B cell (primary cell): ENCODE data around the gene EPB41L4A. TPM values are rescaled to one million over a fixed set of nuclear protein-coding genes. Genes with fewer than 3 reads are reported as not detected.

Experiments
- ATAC-seq: fragments of 200-7000 bp; cut with Tn5 transposase; one replicate; pipeline ENCODE4 v1.10.0; 2021; ENCODE audit warnings: low read depth, mild to moderate bottlenecking, moderate number of reproducible peaks, moderate library complexity
- CTCF ChIA-PET: fragments of 350-600 bp; sonication (Branson Sonifier 250); formaldehyde crosslinking; loops from one replicate; lab custom pipeline; 2021; ENCODE audit warnings: antibody characterized with exemption, inconsistent platforms; lab: Charles Lee
- POLR2A ChIA-PET: fragments of 350-600 bp; sonication (Branson Sonifier 250); formaldehyde crosslinking; loops from one replicate; lab custom pipeline; 2021; ENCODE audit warnings: antibody characterized with exemption; lab: Charles Lee
- DNase-seq: peaks from one replicate; pipeline ENCODE4 v3.0.0; 2013
- H2AFZ ChIP-seq: 2 replicates; pipeline ENCODE4 v1.6.1; 2012; ENCODE audit warnings: mild to moderate bottlenecking, low read depth, low read length; ENCODE audit not compliant: insufficient read depth, poor library complexity, severe bottlenecking
- H3K27ac ChIP-seq, 2 donors: 1 replicate in 1 of 2; 2 replicates in 1 of 2; pipeline ENCODE4 v1.5.1; 2012 to 2013; ENCODE audit warnings: low read length in 2 of 2, mild to moderate bottlenecking in 2 of 2, moderate library complexity in 1 of 2
- H3K27me3 ChIP-seq, 4 experiments: fragments of 200-600 bp in 1 of 4; sonication (generic) in 1 of 4; replicated peaks in 1 of 4; 1 replicate in 2 of 4; 2 replicates in 2 of 4; pipeline versions ENCODE4 v1.6.1 to v1.7.0; 2013 to 2016; ENCODE audit warnings: low read length in 3 of 4, mild to moderate bottlenecking in 2 of 4, mixed read lengths in 1 of 4, moderate library complexity in 1 of 4; ENCODE audit not compliant: insufficient read depth in 4 of 4, control insufficient read depth in 3 of 4; ENCODE audit errors: control extremely low read depth in 1 of 4
- H3K36me3 ChIP-seq, 2 experiments: replicated peaks in 1 of 2; 1 replicate in 1 of 2; 2 replicates in 1 of 2; pipeline versions ENCODE4 v1.6.1 to v1.7.1; 2013; ENCODE audit warnings: low read length in 1 of 2; ENCODE audit not compliant: insufficient read depth in 2 of 2, control insufficient read depth in 1 of 2; ENCODE audit errors: control extremely low read depth in 1 of 2, extremely low read depth in 1 of 2
- H3K4me1 ChIP-seq, 2 donors: fragments of 200-600 bp in 1 of 2; sonication (generic) in 1 of 2; 1 replicate in 1 of 2; 2 replicates in 1 of 2; pipeline versions ENCODE4 v1.5.1 to v1.6.1; 2013 to 2017; ENCODE audit warnings: low read length in 2 of 2; ENCODE audit not compliant: control insufficient read depth in 2 of 2, insufficient read depth in 2 of 2
- H3K4me2 ChIP-seq: replicated peaks from 2 replicates; pipeline ENCODE3; 2012; ENCODE audit warnings: mild to moderate bottlenecking, low read depth, low read length; ENCODE audit not compliant: poor library complexity, severe bottlenecking
- H3K4me3 ChIP-seq, 5 experiments: fragments of 200-600 bp in 1 of 5; sonication (generic) in 1 of 5; 1 replicate in 3 of 5; 2 replicates in 2 of 5; pipeline versions ENCODE4 v1.5.1 to v1.7.0; 2011 to 2016; ENCODE audit warnings: low read length in 4 of 5, mild to moderate bottlenecking in 4 of 5, low read depth in 2 of 5, control low read depth in 1 of 5, moderate library complexity in 1 of 5; ENCODE audit not compliant: insufficient read depth in 1 of 5; ENCODE audit errors: control extremely low read depth in 1 of 5, extremely low read depth in 1 of 5
- H3K79me2 ChIP-seq: fragments of 200-600 bp; sonication (generic); one replicate; pipeline ENCODE4 v1.6.0; 2016; ENCODE audit warnings: low read length; ENCODE audit not compliant: control insufficient read depth, insufficient read depth
- H3K9ac ChIP-seq: fragments of 200-600 bp; sonication (generic); 2 replicates; pipeline ENCODE4 v1.6.1; 2017; ENCODE audit warnings: mild to moderate bottlenecking, low read length, moderate library complexity
- H3K9me3 ChIP-seq, 3 donors: one replicate each; pipeline versions ENCODE4 v1.6.1 to v1.7.1; 2013; ENCODE audit warnings: low read length in 2 of 3; ENCODE audit not compliant: control insufficient read depth in 2 of 3, insufficient read depth in 1 of 3; ENCODE audit errors: control extremely low read depth in 1 of 3
- H4K20me1 ChIP-seq: 2 replicates; pipeline ENCODE4 v1.6.0; 2012; ENCODE audit warnings: mild to moderate bottlenecking, low read length; ENCODE audit not compliant: insufficient read depth, control insufficient read depth, poor library complexity, severe bottlenecking
- H3K27ac Mint-ChIP-seq: one replicate; pipeline ENCODE4 v1.8.0; 2021; ENCODE audit warnings: mixed read lengths
- H3K27me3 Mint-ChIP-seq: one replicate; pipeline ENCODE4 v1.8.0; 2021; ENCODE audit warnings: mixed read lengths
- H3K4me1 Mint-ChIP-seq: one replicate; pipeline ENCODE4 v1.8.0; 2021; ENCODE audit warnings: mixed read lengths
- H3K4me3 Mint-ChIP-seq: one replicate; pipeline ENCODE4 v1.8.0; 2021; ENCODE audit warnings: mixed read lengths
- H3K9me3 Mint-ChIP-seq: one replicate; pipeline ENCODE4 v1.8.0; 2022; ENCODE audit warnings: mixed read lengths; ENCODE audit not compliant: insufficient read depth
- CTCF ChIP-seq: fragments of 200-600 bp; IDR thresholded peaks from one replicate; pipeline ENCODE4 v1.8.0; 2022; ENCODE audit warnings: antibody characterized with exemption, mild to moderate bottlenecking
- EZH2 ChIP-seq: IDR thresholded peaks from 2 replicates; pipeline ENCODE4 v1.6.1; 2012; ENCODE audit warnings: borderline replicate concordance, low read depth, mild to moderate bottlenecking, moderate library complexity, low read length; ENCODE audit not compliant: insufficient read depth, poor library complexity, severe bottlenecking
- WGBS: methylation state at CpG from one replicate; pipeline ENCODE4 v1.1.5; 2013; ENCODE audit warnings: missing lambda C conversion rate; ENCODE audit not compliant: insufficient coverage; 5-methylcytosine and 5-hydroxymethylcytosine counted together
- intact Hi-C: fragments of 100-400 bp; cut with micrococcal nuclease; formaldehyde crosslinking; loops from one replicate; pipeline ENCODE4 v1.10.0; 2022
- polyA plus RNA-seq: library from polyadenylated mRNA; depleted of rRNA; stranded (reverse); fragments of >200 nt; gene quantifications from 2 replicates; pipeline ENCODE4 v1.2.3, GENCODE V29; 2012
- total RNA-seq, 2 donors: library from RNA; stranded (reverse); fragments of 120-200 nt in 1 of 2; gene quantifications; 1 replicate in 1 of 2; 2 replicates in 1 of 2; pipeline versions ENCODE4 v1.2.3 to v1.2.4, GENCODE V29; 2013 to 2022

The EPB41L4A gene
- total and polyA plus RNA-seq, 2 donors (not counting 1 experiment from before 2014, with no cell fraction given) = 1.8 to 12.9 TPM

GRCh38 chr5:112165897-112166737 lies 253.0 kb downstream of the EPB41L4A start:
- ATAC-seq = no peak
- Histone ChIP-seq H3K27me3 (no peaks in the 10 kb centered on the region), H3K9ac (no peak overlapping the region), H3K79me2 (peaks cover 6% of the 10 kb centered on the region), H3K4me1 (peaks cover 9 to 17% of the 10 kb centered on the region in 2 donors), H3K4me2 (no peak overlapping the region), H4K20me1 (peaks cover 14% of the 10 kb centered on the region), H3K4me3 (no peak overlapping the region), H3K27ac (no peak overlapping the region), H3K9me3 (no peaks in the 10 kb centered on the region), H2AFZ (no peak overlapping the region), H3K36me3 (peaks cover 13 to 41% of the 10 kb centered on the region in 2 experiments)
- Mint-ChIP-seq H3K4me3 (no peak overlapping the region), H3K27me3 (no peaks in the 10 kb centered on the region), H3K9me3 (no peaks in the 10 kb centered on the region), H3K4me1 (peaks cover 18% of the 10 kb centered on the region), H3K27ac (no peak overlapping the region)
- ChIA-PET POLR2A (no interaction called here), CTCF (interaction anchor here (0.8 to 2.1 kb wide), 4 partner anchors 10 to 364 kb away, joined by 3 to 15 read pairs (median 6); no protein-coding TSS in a partner anchor)
- intact Hi-C loops = loop anchor here (10.0 kb wide), 1 partner anchor 809 kb away; the partner anchor contains the start of gene DCP2
- no peak for TF ChIP-seq EZH2
- no peak for TF ChIP-seq CTCF
- 94% methylated on average over 2 of the region's 3 CpGs for WGBS
- no peak for DNase-seq

GRCh38 chr5:112165399-112165798 lies 253.7 kb downstream of the EPB41L4A start:
- POLR2A ChIA-PET = no interaction called here
- TF ChIP-seq CTCF (no peak), EZH2 (no peak)
- peaks cover 11 to 17% of the 10 kb centered on the region in 2 donors for H3K4me1 ChIP-seq
- H3K9ac ChIP-seq = no peak overlapping the region
- no peak overlapping the region for H3K27ac ChIP-seq
- 63% methylated on average over 2 of the region's 3 CpGs for WGBS
- Mint-ChIP-seq H3K4me3 (no peak overlapping the region), H3K27me3 (no peaks in the 10 kb centered on the region), H3K9me3 (no peaks in the 10 kb centered on the region), H3K27ac (no peak overlapping the region), H3K4me1 (peaks cover 22% of the 10 kb centered on the region)
- H2AFZ ChIP-seq = no peak overlapping the region
- CTCF ChIA-PET = interaction anchor here (0.7 to 2.1 kb wide), 4 partner anchors 10 to 116 kb away, joined by 3 to 15 read pairs (median 6); no protein-coding TSS in a partner anchor
- peaks cover 0 to 1% (median 0%) of the 10 kb centered on the region in 3 donors for H3K9me3 ChIP-seq
- intact Hi-C loops = loop anchor here (10.0 kb wide), 1 partner anchor 809 kb away; the partner anchor contains the start of gene DCP2
- peaks cover 13 to 41% of the 10 kb centered on the region in 2 experiments for H3K36me3 ChIP-seq
- H4K20me1 ChIP-seq = peaks cover 15% of the 10 kb centered on the region
- ATAC-seq = no peak
- no peak overlapping the region for H3K4me3 ChIP-seq
- peaks cover 11% of the 10 kb centered on the region for H3K79me2 ChIP-seq
- no peaks in the 10 kb centered on the region for H3K27me3 ChIP-seq
- no peak for DNase-seq
- H3K4me2 ChIP-seq = no peak overlapping the region
